GM18505 (cell line): Measurements from ENCODE around the gene BSDC1.
"Not testable (repeated sequence)": the region's sequence is repeated elsewhere in the genome, so short reads cannot be mapped to it uniquely, and the experiment has no call there.

ENCODE experiments used
- ATAC-seq: cut with Tn5 transposase; IDR thresholded peaks from one replicate; pipeline ENCODE4 v1.9.1; 2021; ENCODE audit not compliant: unreplicated experiment
- POLR2A ChIP-seq: IDR thresholded peaks from 4 replicates; pipeline ENCODE4 v1.6.1; 2011; ENCODE audit warnings: borderline replicate concordance; ENCODE audit not compliant: insufficient read depth, insufficient read length; ENCODE audit errors: extremely low read depth

Gene BSDC1

DNA sequence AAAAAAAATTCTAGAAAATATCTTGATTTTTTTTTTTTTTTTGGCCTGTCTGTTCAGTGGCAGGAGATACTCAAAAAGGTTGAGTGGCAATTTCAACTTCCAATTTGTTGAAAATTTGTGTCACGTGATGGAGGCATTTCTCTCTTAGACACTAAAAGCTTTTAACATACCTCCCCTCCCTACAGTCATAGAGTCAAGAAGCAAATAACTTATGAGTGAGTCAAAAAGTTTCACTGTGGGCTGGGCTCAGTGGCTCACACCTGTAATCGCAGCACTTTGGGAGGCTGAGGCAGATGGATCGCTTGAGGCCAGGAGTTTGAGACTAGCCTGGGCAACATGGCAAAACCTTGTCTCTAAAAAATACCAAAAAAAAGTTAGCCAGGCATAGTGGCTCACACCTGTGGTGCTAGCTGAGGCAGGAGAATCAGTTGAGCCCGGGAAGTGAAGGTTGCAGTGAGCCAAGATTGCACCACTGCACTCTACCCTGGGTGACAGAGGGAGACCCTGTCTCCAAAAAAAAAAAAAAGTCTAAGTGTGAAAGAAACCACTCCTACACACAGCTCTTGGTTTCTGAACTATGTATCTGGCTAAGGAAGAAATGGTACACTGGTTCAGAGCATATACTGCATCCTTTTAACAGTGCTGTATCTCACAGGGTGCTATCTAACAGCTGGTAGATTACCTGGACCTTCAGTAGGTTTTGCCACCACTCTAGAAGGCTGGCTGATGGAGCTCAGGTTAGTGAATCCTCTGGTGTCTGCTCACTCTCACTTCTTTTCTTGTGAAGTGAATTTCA lies 11.6 kb upstream of the BSDC1 start:
- no peak for ATAC-seq
- no peak for TF ChIP-seq POLR2A

DNA sequence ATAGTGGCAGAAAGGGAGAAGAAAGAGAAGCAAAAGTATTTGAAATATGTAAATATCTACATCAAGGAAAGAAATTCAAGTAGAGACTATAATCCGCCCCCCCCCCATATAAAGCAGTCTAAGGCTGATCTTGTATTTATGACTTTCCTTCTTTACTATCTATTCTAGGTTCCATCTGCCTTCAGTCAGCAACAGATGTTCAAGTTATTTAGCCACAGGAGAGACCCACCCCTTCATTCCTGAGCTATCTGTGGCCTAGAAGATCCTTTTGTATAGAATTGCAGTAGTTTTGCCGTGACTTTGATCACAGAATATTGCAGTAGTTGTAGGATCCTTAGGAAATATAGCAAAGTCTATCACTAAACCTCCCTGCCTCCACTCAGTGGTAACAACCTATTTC lies 10.7 kb upstream of the BSDC1 start:
- ATAC-seq, result no peak
- no peak for TF ChIP-seq POLR2A

DNA sequence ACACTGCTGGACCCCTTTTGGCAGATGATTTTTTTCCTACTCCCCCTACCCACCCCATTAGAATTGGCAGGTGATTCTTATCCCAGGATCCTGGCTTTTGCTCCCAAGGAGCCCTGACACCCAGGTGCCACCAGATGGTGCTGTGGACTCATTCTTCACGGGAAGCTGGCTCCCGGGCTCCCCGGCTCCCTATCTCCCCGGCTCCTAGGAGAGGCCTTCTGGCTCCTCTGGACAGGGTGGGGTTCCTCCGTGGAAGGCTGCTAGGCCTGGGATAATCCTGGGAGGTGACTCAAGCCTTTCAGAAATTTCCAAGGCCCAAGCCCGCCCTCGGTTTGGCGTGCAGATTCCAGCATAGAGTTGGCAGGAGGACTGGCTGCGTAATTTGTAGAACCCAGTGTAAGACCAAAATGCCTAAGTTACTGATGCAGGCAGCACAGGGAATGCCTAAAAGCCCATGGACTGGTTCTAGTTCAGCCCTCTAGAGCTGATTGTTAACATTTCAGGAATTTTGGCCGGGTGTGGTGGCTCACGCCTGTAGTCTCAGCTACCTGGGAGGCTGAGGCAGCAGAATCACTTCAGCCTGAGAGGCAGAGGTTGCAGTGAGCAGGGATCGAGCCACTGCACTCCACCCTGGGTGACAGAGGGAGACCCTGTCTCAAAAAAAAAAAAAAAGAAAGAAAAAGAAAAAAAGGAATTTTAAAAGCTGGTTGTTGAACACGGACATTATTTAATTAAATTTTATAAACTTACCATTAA lies 6.8 kb upstream of the BSDC1 start:
- TF ChIP-seq POLR2A, result no peak
- ATAC-seq, result no peak

DNA sequence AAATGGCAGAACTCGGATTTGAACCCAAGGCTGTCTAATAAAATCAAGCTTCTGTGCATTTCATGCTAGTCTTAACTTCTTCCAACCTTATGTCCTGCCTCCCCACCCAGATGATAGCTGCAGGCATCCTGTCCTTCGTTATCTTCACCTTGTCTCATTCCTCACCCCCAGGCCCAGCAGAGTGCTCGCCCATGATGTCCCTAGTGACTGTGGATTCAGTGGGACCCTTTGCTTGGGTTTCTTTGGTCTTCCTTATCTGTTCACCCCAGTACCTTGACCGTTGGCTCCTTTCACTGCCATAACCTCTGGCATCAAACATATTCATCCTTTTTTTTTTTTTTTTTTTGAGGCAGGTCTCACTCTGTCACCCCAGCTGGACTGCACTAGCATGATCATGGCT lies 5.6 kb upstream of the BSDC1 start:
- TF ChIP-seq POLR2A, result no peak
- ATAC-seq, result no peak

DNA sequence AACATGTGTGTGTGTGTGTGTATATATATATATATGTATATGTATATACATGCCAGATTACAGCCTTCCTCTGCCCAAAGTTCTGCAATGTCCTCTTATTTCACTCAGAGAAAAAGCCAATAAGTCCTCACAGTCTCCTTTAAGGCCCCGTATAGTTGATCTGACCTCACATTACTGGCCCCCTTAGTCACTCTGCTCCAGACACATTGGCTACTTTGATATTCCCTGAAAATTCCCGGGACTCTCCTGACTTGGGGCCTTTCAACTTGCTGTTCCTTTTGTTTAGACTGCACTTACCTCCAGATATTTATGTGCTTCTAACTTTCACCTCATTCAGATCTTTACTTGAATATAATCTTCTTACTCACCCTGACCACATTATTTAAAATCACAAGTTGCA lies 4.2 kb upstream of the BSDC1 start:
- TF ChIP-seq POLR2A, result no peak
- no peak for ATAC-seq

DNA sequence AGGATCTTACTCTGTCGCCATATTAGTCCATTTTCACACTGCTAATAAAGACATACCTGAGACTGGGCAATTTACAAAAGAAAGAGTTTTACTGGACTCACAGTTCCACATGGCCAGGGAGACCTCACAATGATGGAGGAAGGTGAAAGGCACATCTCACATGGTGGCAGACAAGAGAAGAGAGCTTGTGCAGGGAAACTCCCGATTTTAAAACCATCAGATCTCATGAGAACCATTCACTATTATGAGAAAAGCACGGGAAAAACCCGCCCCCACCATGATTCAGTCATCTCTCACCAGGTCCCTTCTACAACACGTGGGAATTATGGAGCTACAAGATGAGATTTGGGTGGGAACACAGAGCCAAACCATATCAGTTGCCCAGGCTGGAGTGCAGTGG lies 2.3 kb upstream of the BSDC1 start:
- not testable (repeated sequence) for ATAC-seq

DNA sequence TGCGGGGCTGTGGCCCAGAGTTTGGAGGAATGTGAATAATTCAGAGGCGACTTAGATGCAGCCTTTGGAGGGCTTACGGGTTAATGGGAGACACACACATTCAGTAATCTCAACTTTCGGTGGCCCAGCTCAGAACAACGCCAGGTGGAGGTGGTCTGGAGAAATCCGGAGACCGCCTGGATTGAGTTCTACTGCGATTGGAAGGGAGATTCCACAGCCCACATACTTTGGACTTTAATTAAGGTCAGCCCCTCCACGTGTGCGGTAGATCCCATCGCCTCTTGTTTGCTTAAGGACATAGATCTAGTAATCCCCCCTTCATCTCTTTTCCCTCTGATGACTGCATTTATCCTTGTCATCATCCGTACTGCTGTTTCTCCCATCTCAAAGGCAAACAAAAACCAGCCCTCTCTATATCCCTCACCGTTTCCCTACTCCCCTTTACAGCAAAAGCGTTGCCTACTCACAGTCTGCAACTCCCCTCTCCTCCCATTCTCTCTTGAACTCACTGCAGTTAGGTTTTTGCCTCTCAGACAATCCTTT lies 720 bp upstream of the BSDC1 start:
- no peak for TF ChIP-seq POLR2A
- no peak for ATAC-seq

DNA sequence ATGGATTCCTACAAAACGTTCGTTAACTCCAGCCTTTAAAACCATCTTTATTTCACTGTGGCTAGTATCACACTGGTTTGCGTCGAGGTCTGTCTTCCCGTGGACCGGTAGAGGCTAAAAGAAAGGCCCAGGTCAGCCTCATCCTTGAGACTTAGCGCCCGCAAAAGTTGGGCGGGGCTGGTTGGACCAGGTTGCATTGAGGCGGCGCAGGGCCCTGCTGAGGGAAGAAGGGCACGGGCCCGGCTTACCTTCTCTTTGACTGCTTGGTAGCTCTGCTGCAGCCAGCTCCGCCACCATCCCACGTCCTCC lies 455 bp downstream of the BSDC1 start:
- no peak for TF ChIP-seq POLR2A
- ATAC-seq, result peak; percentile 6

DNA sequence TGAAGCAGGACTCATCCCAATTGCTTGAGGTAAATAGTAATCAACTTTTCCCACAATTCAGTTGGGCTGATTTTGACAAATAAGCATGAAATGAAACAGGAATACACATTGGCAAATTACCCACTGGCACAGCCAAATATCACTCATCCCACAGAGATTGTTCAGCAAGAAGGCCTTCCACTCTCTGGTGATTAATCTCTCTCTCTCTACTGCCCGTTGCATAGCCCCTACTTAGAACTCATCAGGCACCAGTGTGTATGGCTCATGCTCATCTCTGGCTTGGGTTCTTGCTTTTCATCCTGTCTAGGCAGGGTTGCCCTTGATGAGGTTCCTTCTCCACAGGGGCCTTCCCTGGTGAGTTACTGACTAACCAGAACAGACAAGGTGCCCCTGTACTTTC lies 1.1 kb downstream of the BSDC1 start:
- no peak for TF ChIP-seq POLR2A
- ATAC-seq, result no peak

DNA sequence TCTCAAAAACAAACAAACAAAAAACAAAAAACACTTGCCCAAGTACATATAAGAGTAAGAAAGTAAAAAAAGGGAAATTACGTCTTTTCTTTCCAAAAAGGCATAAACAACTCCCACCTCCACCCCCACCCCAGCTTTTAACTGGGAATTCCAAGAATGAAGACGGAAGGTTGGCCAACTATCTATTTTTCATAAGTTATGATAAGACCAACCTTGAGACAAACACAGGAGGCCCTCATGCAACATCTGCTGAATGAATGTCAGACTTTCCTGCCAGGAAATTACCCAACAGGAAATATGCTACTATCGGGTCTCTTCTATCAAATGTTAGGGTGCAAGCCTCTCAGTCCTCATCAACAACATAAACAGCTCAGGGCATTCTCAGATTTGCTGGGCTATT lies 1.9 kb downstream of the BSDC1 start:
- no peak for ATAC-seq
- TF ChIP-seq POLR2A, result no peak

DNA sequence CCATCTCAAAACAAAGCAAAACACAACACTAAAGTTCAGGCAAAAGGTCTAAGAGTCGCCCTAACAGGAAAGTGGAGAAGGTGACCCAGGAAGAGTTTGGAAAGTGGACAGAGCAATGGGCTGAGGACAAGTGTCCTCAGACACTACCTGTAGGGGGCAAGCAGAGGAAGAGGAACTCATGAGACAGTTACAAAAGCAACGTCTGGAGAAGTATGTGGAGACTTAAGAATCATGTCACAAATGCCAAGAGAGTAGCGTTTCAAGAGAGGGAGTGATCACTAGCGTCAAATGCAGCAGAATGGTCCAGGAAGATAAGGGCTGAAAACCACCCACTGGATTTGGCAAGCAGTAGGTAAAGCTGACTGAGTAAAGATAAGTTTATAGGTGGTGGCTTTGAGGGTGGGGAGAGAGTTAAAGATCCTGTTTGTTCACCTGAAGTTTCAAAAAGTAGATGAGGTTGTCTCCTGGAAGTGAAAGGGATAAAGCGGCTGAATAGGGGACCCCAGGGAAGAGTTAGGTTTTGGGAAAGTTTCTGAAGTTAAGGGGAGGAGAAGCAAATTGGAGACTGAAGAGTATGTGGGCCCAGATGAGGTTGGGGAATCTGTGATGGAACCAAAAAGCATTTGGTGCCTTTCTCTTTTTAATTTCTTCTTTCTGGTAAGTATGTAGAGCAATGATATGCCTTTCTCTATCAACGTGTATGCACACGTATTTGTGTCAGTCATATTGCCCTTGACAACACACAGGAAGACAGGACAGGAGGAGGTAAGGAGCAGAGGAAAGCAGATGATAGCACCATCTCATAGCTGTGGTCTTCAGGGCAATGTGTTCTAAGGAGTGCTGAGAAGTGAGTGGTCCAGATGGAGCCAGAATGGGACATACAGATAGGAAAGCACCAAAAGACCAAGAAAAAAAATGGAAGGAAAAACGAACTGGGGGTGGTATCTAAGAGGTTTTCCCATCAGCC lies 3.1 kb downstream of the BSDC1 start:
- ATAC-seq, result no peak

DNA sequence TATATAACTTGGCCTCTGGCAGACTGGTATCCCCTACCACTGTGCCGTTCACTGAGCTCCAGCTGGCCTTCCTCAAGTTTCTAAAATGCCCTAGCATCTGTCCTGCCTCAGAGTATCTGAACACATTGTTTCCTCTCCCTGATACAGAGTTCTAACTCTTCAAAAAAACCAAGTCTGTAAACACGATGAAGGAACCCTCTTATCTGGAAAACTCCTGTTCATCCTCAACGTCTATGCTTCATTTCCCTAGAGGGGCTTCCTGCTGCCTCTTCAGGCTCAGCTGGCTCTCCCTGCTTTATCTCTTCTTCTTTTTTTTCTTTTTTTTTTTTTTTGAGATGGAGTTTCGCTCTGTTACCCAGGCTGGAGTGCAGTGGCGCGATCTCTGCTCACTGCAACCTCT lies 5.6 kb downstream of the BSDC1 start:
- no peak for ATAC-seq
- no peak for TF ChIP-seq POLR2A

More for the DNA sequence above, 3.1 kb downstream of the BSDC1 start:
- TF ChIP-seq POLR2A, result no peak

DNA sequence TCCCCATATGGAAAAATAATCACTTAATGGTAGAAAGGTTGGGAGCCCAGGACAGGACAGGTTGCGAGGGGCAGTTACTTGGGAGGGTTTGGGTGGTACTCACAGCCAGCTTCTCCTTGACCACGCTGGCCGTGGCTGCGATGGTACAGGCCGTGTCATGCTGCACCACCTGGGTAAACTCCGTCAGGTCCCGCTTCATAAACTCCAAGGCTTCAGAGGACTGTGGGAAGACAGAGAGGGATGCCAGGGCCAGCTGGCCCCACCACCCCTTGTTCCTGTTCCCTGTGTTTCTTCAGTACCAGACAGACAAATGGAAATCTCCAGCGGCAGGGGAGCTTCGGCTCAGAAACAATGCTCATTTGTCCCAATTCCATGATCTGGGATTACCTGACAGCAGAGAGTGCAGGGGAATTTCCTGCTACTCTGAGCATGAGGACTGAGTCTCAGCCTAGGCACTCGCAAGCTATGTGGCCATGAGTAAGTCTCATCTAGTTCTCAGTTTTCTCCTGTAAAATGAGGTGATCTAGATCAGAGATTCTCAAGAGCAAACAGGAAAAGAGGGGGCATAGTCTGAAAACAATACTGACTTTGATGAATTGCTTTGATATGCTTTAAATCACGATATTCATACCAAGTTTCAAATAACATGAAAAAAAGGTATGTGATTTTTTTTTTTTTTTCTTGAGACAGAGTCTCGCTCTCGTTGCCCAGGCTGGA lies 7.4 kb downstream of the BSDC1 start:
- no peak for TF ChIP-seq POLR2A
- ATAC-seq, result no peak

DNA sequence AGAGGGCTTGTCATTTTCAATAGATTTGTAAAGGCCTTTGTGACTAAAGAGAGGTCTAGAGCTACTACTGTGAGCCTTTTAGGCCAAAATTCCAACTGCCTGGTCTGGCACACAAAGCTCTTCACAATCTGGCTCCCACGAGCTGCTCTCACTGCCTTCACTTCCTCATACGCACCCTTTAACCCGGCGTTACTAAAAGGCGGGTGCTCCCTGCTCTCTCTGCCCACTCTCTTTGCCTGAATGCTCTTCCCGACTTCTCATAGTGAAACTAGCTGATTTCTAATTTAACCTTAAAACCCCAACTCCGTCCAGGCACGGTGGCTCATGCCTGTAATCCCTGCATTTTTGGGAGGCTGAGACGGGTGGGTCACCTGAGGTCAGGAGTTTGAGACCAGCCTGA lies 14.2 kb downstream of the BSDC1 start:
- no peak for ATAC-seq
- no peak for TF ChIP-seq POLR2A
